GM18511 (cell line): ENCODE results near the gene TRAPPC1.

Source experiments
- ATAC-seq: cut with Tn5 transposase; IDR thresholded peaks from one replicate; pipeline ENCODE4 v1.9.1; 2021; ENCODE audit warnings: mild to moderate bottlenecking, moderate library complexity; ENCODE audit not compliant: unreplicated experiment

TRAPPC1 gene

DNA sequence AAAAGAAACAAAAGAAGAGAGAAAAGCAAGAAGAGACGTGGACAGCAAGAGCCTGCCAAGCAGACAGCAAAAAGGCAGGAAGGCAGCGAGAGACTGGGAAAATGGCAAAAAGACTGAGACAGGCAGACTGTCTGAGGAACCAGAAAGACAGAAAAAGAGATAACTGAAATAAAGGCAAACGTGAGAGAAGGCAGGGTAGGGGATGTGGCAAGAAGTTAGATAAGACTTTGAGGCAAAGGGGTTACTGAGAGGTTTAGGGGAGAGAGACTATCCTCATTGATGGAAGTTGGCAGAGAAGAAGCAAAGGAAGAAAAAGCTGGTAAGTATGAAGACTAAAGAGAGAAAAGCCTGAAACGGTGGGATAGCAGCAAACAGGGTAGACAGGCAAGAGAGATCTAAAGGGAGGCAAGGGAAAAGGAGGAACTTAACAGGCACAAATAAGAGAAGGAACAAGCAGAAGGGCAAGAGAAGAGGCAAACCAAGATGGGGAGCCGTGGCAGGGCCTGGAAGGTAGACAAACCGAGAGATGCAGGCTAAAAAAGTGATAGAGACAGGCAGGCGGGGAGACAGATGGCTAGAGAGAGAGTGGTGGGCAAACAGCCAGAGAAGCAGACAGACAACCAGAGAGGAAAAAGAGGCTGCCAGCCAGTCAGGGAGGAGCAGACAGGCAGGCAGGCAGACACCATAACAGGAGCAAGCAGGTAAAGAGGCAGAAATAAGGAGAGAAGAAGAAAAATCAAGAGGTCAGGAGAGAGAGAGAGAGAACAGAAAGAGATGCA is 50.3 kb downstream of the TRAPPC1 start:
- ATAC-seq, result no peak
